KBM-7 (cell line): ENCODE data around the gene KPNA5.

Experiments used
- DNase-seq: peaks from one replicate; pipeline ENCODE4 v3.0.0-alpha.2; 2015
- in situ Hi-C: fragments of 300-500 bp; cut with MboI; formaldehyde crosslinking; loops from 2 replicates; pipeline ENCODE4 v1.14.3; 2020; ENCODE audit warnings: low sequenced_read_pairs, low pct_unique_long_range_greater_than_20kb, mixed read lengths

The KPNA5 gene

DNA sequence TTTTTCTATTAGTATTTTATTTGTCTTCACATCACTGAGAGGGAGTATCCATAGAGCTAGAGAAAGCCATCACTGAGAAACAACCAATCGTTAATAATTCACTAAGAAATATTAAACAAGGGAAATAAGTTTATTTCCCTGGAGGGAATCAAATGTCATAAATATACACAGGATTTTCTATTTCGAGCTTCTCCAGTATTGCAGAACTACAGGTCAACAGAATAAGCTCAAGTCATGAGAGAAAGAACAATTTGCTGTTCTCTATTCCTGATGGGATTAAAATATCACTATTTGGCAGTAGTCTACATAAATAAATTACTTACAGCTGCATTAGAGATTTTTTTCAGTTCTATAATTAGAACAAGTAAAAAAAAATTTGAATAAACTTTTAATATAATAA is 86.7 kb downstream of the KPNA5 start:
- DNase-seq: no peak
- in situ Hi-C loops: no loop called here

DNA sequence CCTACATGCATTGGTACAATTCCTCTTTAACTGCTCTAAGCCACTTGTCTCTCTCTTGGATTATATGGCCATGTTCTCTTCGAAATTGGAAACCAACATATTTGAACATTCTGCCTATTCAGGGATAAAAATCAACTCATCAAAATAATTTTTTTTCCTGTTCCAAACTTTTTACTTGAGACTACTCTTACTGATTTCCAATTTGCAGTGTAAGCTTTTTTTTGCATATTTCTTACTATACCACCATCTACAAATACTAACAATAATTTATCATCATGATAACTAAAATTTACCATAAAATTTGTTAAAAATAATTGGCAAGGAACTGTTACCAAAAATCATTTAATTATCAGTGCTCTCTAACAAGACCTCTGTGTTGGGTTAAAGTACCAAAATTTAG is 91.4 kb downstream of the KPNA5 start:
- in situ Hi-C loops: no loop called here
- DNase-seq: no peak

DNA sequence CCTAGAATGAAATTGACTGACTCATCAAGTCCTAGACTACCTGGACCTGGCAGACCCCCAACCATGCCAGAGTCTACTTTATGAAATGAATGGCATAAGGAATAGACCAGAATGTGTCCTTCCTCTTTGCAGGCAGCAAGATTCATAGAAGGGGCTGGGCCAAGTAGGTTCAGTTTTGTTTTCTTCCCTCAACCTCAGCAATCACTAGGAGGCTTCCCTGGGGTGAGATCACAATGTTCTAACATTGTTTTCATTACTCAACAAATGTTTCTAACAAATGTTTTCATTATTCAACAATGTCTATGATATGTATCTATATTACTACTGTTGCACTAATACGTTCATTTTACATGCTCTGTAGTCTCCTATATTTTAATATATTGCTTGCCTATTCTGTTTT is 92.9 kb downstream of the KPNA5 start:
- in situ Hi-C loops: no loop called here
- DNase-seq: no peak

DNA sequence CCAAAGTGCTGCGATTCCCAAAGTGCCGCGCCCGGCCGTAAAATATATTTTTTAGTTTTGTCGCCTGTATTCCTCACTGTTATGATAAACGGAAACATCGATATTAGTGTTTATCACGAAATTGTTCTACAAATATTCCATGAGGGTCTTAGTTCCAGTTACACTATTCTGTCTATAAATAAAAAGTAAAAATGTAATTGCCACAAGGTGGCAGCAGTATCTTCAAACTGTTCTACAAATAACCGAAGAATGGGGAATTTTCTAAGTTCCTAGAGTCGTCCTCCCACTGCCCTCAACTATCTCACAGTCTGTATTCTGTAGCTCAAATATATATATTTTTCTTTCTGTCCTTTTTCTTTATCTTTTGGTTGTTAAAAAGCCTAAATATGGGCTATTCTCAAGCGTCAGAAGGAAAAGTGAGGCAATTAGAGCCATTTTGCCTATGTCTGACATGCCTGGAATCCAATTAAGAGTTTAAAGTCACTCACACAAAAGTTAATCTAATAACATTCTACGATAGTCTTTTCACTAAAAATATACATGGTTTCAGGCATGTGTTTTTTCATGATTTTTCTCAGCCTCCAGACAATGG is 98.7 kb downstream of the KPNA5 start:
- peak; percentile 64 for DNase-seq
- in situ Hi-C loops: no loop called here

DNA sequence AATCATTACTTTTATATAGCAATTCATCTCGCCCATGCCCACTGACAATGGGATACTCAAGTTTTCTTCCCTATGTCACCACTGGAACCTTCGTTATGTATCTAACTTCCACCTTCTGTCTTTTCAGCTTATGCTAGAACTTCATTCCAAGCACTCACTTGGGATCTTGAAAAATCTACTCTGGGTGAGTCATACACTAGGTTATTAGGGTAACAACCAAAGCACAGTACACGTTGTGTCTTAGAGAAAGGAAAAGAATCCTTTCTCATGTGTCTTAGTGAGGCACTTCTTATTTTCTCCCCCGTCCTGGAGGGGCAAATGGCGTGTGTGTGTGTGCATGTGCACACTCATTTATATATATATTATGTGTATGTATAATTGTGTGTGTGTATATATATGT is 102.8 kb downstream of the KPNA5 start:
- no peak for DNase-seq
- in situ Hi-C loops: no loop called here
